ENCODE data around the gene AURKA. TPM values are rescaled to one million over a fixed set of nuclear protein-coding genes. Genes with fewer than 3 reads are reported as not detected.
A peak's percentile ranks its signal among the peaks of the same experiment; 100 is the strongest.

The AURKA gene
- total and polyA plus RNA-seq, 11 donors = 2.2 to 19.5 (median 6.3) TPM

GRCh38 chr20:56368351-56369134, 23.5 kb downstream of the AURKA start:
- H3K27me3 ChIP-seq = no peaks in the 10 kb centered on the region
- intact Hi-C loops (cut with DNase I) = no loop called here
- H3K36me3 ChIP-seq = peaks cover 0 to 66% (median 43%) of the 10 kb centered on the region in 9 donors
- H3K27ac ChIP-seq = no peak overlapping the region
- ATAC-seq = no peak
- H3K4me1 ChIP-seq = peaks cover 0 to 2% (median 0%) of the 10 kb centered on the region in 12 donors
- H3K9me3 ChIP-seq = no peaks in the 10 kb centered on the region
- DNase-seq = no peak
- TF ChIP-seq CTCF (IDR thresholded peaks at IDR 0.05) = no peak
- no peak for TF ChIP-seq POLR2A (IDR thresholded peaks at IDR 0.05)
- no peak overlapping the region for H3K4me3 ChIP-seq
- 73 to 80% (median 77%) methylated on average over 6 of the region's 6 CpGs for WGBS, 4 donors

GRCh38 chr20:56363491-56363890, 28.5 kb downstream of the AURKA start:
- intact Hi-C loops (cut with DNase I) = no loop called here

GRCh38 chr20:56362833-56363413, 29.1 kb downstream of the AURKA start:
- H3K9me3 ChIP-seq = no peaks in the 10 kb centered on the region
- TF ChIP-seq POLR2A (IDR thresholded peaks at IDR 0.05) (no peak), CTCF (IDR thresholded peaks at IDR 0.05) (no peak)
- H3K27me3 ChIP-seq = no peaks in the 10 kb centered on the region
- peaks cover 6 to 41% (median 30%) of the 10 kb centered on the region in 12 donors for H3K4me1 ChIP-seq
- H3K4me3 ChIP-seq = no peak overlapping the region
- peaks cover 0 to 48% (median 35%) of the 10 kb centered on the region in 9 donors for H3K36me3 ChIP-seq
- WGBS, 4 donors = 41 to 54% (median 50%) methylated on average over 3 to 8 of the region's 8 CpGs
- no peak for ATAC-seq
- intact Hi-C loops (cut with DNase I) = no loop called here
- peak overlapping the region in 1 of 12 donors; percentile 6 for H3K27ac ChIP-seq
- DNase-seq = peak in 1 of 5 donors; percentile 15

More at GRCh38 chr20:56363491-56363890, 28.5 kb downstream of the AURKA start:
- WGBS, 4 donors = 95 to 97% (median 96%) methylated on average over 6 of the region's 6 CpGs
- peaks cover 6 to 38% (median 30%) of the 10 kb centered on the region in 12 donors for H3K4me1 ChIP-seq
- H3K9me3 ChIP-seq = no peaks in the 10 kb centered on the region
- H3K27me3 ChIP-seq = no peaks in the 10 kb centered on the region
- H3K36me3 ChIP-seq = peaks cover 0 to 54% (median 39%) of the 10 kb centered on the region in 9 donors
- ATAC-seq (no peak), DNase-seq (no peak)
- H3K4me3 ChIP-seq = no peak overlapping the region
- no peak for TF ChIP-seq POLR2A (IDR thresholded peaks at IDR 0.05)
- no peak for TF ChIP-seq CTCF (IDR thresholded peaks at IDR 0.05)
- no peak overlapping the region for H3K27ac ChIP-seq

GRCh38 chr20:56361900-56362299, 30.1 kb downstream of the AURKA start:
- Histone ChIP-seq H3K4me1 (peaks cover 6 to 42% (median 30%) of the 10 kb centered on the region in 12 donors), H3K27ac (no peak overlapping the region), H3K4me3 (no peak overlapping the region), H3K9me3 (no peaks in the 10 kb centered on the region), H3K36me3 (peaks cover 0 to 38% (median 25%) of the 10 kb centered on the region in 9 donors), H3K27me3 (no peaks in the 10 kb centered on the region)
- ATAC-seq = no peak
- no peak for DNase-seq
- TF ChIP-seq CTCF (IDR thresholded peaks at IDR 0.05) = no peak
- no peak for TF ChIP-seq POLR2A (IDR thresholded peaks at IDR 0.05)
- intact Hi-C loops (cut with DNase I) = no loop called here
- 80 to 94% (median 88%) methylated on average over 8 of the region's 8 CpGs for WGBS, 4 donors
